Upper lobe of left lung (tissue), 6 donors: ENCODE data around the gene STAT4. TPM values are rescaled to one million over a fixed set of nuclear protein-coding genes. Genes with fewer than 3 reads are reported as not detected.

Experiments
- ATAC-seq, 2 donors: fragments of 200-7000 bp; cut with Tn5 transposase; one replicate each; pipeline ENCODE4 v1.9.1; 2022; ENCODE audit warnings: mild to moderate bottlenecking in 2 of 2, moderate library complexity in 2 of 2; ENCODE audit not compliant: low FRiP score in 2 of 2
- DNase-seq, 2 donors: peaks; one replicate each; pipeline ENCODE4 v3.0.0-alpha.2; 2019 to 2020
- H3K27ac ChIP-seq, 4 donors: fragments of 200-600 bp; sonication (generic); one replicate each; pipeline ENCODE4 v1.5.1; 2016 to 2019
- H3K27me3 ChIP-seq, 4 donors: fragments of 200-600 bp; sonication (generic); one replicate each; pipeline ENCODE4 v1.5.1; 2017 to 2019
- H3K36me3 ChIP-seq, 4 donors: fragments of 200-600 bp; sonication (generic); one replicate each; pipeline ENCODE4 v1.5.1; 2016 to 2019
- H3K4me1 ChIP-seq, 4 donors: fragments of 200-600 bp; sonication (generic); one replicate each; pipeline ENCODE4 v1.5.1; 2018 to 2019
- H3K4me3 ChIP-seq, 4 donors: fragments of 200-600 bp; sonication (generic); one replicate each; pipeline ENCODE4 v1.5.1; 2017 to 2019; ENCODE audit warnings: mild to moderate bottlenecking in 2 of 4, moderate library complexity in 1 of 4
- H3K9me3 ChIP-seq, 4 donors: fragments of 200-600 bp; sonication (generic); one replicate each; pipeline ENCODE4 v1.5.1; 2018 to 2019
- EP300 ChIP-seq, 4 donors: sonication (generic); formaldehyde crosslinking; IDR thresholded peaks; one replicate each; pipeline ENCODE4 v1.5.1; 2017; ENCODE audit warnings: antibody characterized with exemption in 4 of 4, control low read depth in 2 of 4
- POLR2A ChIP-seq, 4 donors: fragments of 450-650 bp; IDR thresholded peaks; one replicate each; pipeline ENCODE4 v1.5.1; 2016 to 2017; ENCODE audit warnings: antibody characterized with exemption in 4 of 4, mild to moderate bottlenecking in 2 of 4
- POLR2AphosphoS5 ChIP-seq, 2 donors: sonication (generic); formaldehyde crosslinking; IDR thresholded peaks; one replicate each; pipeline ENCODE4 v1.5.1; 2017; ENCODE audit warnings: antibody characterized with exemption in 2 of 2
- WGBS, 2 donors: methylation state at CpG; one replicate each; pipeline ENCODE4 v1.1.5; 2017 to 2018; 5-methylcytosine and 5-hydroxymethylcytosine counted together
- total RNA-seq, 6 donors: library from RNA; depleted of rRNA in 4 of 6; stranded (reverse); fragments of >200 nt in 4 of 6; gene quantifications; one replicate each; pipeline versions ENCODE4 v1.1.0 to v1.2.1, GENCODE V29; 2016 to 2021
- TF ChIP-seq, protein P1 (sequence below), 6 experiments: fragments of 450-650 bp in 4 of 6; fragments of 200-600 bp in 2 of 6; sonication (generic) in 2 of 6; IDR thresholded peaks; one replicate each; pipeline ENCODE4 v1.5.1; 2016 to 2019; ENCODE audit warnings: antibody characterized with exemption in 6 of 6
- donor health status: DM: no; HTN: no; CAD: no; lungs with moderate emphysema.
- donor health status: DM: no; HTN: yes; CAD: no; lungs with severe emphysema.

The STAT4 gene
- total RNA-seq, 6 donors from 2014 or later: 3.6 to 11.9 (median 6.0) TPM

DNA sequence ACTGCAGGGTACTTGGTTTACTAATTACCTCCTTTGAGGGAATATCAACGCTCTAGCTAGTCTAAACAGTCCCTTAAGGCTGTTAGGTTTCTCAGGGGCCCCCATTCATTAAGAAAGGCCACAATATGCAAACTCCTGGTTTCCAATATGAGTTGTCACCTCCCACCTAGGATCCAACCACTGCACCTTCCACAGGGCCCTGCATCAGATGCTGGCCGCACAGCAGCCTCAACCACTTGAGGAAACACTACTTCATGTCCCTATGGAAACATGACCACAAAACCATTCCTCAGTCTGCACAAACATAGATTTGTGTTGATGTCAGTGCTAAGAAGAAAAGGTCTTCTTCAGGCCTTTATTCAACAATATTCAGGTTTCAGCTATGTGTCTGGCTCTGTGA, 40.9 kb downstream of the STAT4 start:
- ATAC-seq: no peak

DNA sequence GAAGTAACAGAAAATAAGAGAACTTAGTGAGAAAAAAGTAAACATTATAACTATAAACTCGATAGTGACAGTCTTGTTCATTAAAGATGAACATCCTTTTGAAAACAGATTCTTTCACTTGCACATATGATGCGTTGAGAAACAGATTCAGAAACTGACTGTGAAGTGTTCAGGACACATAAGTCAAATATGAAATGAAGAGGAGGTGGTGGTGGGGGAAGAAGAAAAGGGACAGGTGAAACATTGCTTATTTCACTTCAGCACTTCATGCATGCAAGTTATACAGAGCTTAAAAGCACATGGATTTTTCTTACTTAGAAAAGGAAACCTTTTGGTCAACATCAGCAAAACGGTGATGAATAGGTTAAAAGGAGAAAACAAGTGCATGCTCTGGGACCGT, 42.5 kb downstream of the STAT4 start:
- no peak for TF ChIP-seq POLR2A (IDR thresholded peaks at IDR 0.05)
- TF ChIP-seq, protein P1, sequence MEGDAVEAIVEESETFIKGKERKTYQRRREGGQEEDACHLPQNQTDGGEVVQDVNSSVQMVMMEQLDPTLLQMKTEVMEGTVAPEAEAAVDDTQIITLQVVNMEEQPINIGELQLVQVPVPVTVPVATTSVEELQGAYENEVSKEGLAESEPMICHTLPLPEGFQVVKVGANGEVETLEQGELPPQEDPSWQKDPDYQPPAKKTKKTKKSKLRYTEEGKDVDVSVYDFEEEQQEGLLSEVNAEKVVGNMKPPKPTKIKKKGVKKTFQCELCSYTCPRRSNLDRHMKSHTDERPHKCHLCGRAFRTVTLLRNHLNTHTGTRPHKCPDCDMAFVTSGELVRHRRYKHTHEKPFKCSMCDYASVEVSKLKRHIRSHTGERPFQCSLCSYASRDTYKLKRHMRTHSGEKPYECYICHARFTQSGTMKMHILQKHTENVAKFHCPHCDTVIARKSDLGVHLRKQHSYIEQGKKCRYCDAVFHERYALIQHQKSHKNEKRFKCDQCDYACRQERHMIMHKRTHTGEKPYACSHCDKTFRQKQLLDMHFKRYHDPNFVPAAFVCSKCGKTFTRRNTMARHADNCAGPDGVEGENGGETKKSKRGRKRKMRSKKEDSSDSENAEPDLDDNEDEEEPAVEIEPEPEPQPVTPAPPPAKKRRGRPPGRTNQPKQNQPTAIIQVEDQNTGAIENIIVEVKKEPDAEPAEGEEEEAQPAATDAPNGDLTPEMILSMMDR (IDR thresholded peaks at IDR 0.05): no peak
- TF ChIP-seq EP300 (IDR thresholded peaks at IDR 0.05): no peak
- TF ChIP-seq POLR2AphosphoS5 (IDR thresholded peaks at IDR 0.05): no peak
- Histone ChIP-seq H3K27ac (no peak overlapping the region), H3K9me3 (no peaks in the 10 kb centered on the region), H3K36me3 (no peaks in the 10 kb centered on the region), H3K4me3 (no peak overlapping the region), H3K4me1 (no peaks in the 10 kb centered on the region), H3K27me3 (no peaks in the 10 kb centered on the region)
- 51 to 58% methylated on average over 4 of the region's 4 CpGs for WGBS, 2 donors
- DNase-seq (no peak), ATAC-seq (no peak)

More for the DNA sequence above, 40.9 kb downstream of the STAT4 start:
- H3K27me3 ChIP-seq: no peaks in the 10 kb centered on the region
- no peak for TF ChIP-seq POLR2A (IDR thresholded peaks at IDR 0.05)
- no peak for TF ChIP-seq POLR2AphosphoS5 (IDR thresholded peaks at IDR 0.05)
- TF ChIP-seq, protein P1 (IDR thresholded peaks at IDR 0.05): no peak
- no peak for TF ChIP-seq EP300 (IDR thresholded peaks at IDR 0.05)
- no peaks in the 10 kb centered on the region for H3K36me3 ChIP-seq
- H3K4me1 ChIP-seq: peaks cover 0 to 6% (median 1%) of the 10 kb centered on the region in 4 donors
- H3K4me3 ChIP-seq: no peak overlapping the region
- H3K27ac ChIP-seq: no peak overlapping the region
- DNase-seq: no peak
- H3K9me3 ChIP-seq: no peaks in the 10 kb centered on the region
- 81 to 92% methylated on average over 2 of the region's 2 CpGs for WGBS, 2 donors

DNA sequence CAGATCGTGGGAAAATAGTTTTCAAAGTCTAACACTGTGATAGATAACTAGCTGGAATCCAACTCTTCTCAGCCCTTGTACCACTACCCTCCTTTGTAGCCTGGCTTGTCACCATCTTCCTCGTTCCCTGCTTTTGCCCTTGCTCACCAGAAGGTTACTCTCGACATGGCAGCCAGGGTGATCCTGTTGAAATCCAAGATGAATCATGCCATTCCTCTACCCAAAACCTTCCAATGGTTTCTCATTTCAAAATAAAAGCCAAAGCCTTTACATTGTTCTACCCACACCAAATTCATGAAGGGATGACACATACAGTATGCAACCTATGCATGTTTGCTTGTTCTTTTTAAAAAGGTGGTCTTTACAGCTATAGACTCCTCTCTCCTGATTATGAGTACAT, 45.7 kb downstream of the STAT4 start:
- Histone ChIP-seq H3K27ac (no peak overlapping the region), H3K4me1 (no peaks in the 10 kb centered on the region), H3K36me3 (no peaks in the 10 kb centered on the region), H3K27me3 (no peaks in the 10 kb centered on the region), H3K9me3 (no peaks in the 10 kb centered on the region), H3K4me3 (no peak overlapping the region)
- DNase-seq (no peak), ATAC-seq (no peak)
- no peak for TF ChIP-seq POLR2A (IDR thresholded peaks at IDR 0.05)
- TF ChIP-seq, protein P1 (IDR thresholded peaks at IDR 0.05): no peak
- no peak for TF ChIP-seq EP300 (IDR thresholded peaks at IDR 0.05)
- TF ChIP-seq POLR2AphosphoS5 (IDR thresholded peaks at IDR 0.05): no peak
- 87 to 92% methylated on average over 3 of the region's 3 CpGs for WGBS, 2 donors

DNA sequence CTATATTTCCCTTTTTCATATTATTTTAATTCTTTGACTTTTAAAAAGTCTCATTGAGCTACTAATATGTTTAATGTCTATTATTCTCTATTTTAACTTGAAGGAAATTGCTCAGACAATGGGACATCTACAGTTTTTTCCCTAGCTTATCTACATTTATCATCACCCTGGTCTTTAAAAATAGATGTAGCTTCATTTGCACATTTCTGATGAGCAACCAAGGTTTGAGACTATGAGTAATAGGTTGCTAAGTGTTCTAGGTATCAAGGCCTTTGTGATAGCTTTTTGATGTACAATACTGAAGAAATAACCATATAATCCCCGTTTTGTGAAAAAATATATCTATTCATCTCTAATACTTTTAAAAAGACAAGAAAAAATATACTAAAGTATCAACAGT, 47.0 kb downstream of the STAT4 start:
- Histone ChIP-seq H3K36me3 (no peaks in the 10 kb centered on the region), H3K27ac (no peak overlapping the region), H3K4me1 (no peaks in the 10 kb centered on the region), H3K9me3 (no peaks in the 10 kb centered on the region), H3K4me3 (no peak overlapping the region), H3K27me3 (no peaks in the 10 kb centered on the region)
- ATAC-seq (no peak), DNase-seq (no peak)
- 80 to 92% methylated on average over 1 of the region's 1 CpG for WGBS, 2 donors
- TF ChIP-seq POLR2AphosphoS5 (IDR thresholded peaks at IDR 0.05) (no peak), POLR2A (IDR thresholded peaks at IDR 0.05) (no peak), EP300 (IDR thresholded peaks at IDR 0.05) (no peak)
- TF ChIP-seq, protein P1 (IDR thresholded peaks at IDR 0.05): no peak

DNA sequence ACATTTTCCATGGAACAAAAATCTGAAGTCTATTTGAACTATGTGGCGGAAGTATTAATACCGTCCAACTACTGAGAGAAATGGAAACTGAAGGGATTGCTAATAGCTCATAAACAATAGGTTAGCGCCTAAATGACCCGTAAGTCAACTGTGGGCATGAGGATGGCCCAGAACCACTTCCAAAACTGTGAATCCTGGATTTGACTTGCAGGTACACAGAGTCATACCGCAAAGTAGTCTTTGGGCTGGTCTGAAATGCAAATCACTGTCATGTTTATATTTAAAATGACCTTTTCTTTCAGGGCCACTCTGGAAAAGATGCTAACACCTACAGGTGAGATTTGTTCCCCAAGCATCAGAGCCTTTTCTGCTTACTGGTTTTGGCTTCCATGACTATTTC, 50.6 kb downstream of the STAT4 start:
- DNase-seq (no peak), ATAC-seq (no peak)
- no peaks in the 10 kb centered on the region for H3K9me3 ChIP-seq
- H3K4me1 ChIP-seq: no peaks in the 10 kb centered on the region
- no peak overlapping the region for H3K27ac ChIP-seq
- no peaks in the 10 kb centered on the region for H3K36me3 ChIP-seq
- WGBS, 2 donors: 92 to 97% methylated on average over 5 of the region's 5 CpGs
- H3K4me3 ChIP-seq: no peak overlapping the region
- no peak for TF ChIP-seq EP300 (IDR thresholded peaks at IDR 0.05)
- TF ChIP-seq POLR2AphosphoS5 (IDR thresholded peaks at IDR 0.05): no peak
- TF ChIP-seq, protein P1 (IDR thresholded peaks at IDR 0.05): no peak
- TF ChIP-seq POLR2A (IDR thresholded peaks at IDR 0.05): no peak
- no peaks in the 10 kb centered on the region for H3K27me3 ChIP-seq
